ENCODE measurements around the gene IL33. TPM values are rescaled to one million over a fixed set of nuclear protein-coding genes. Genes with fewer than 3 reads are reported as not detected.

Gene IL33
- total RNA-seq, 1 experiment from 2014 or later = not detected

Other genes starting within 250 kb of the IL33 start
- 12.7 TPM for gene RANBP6, start 200.2 kb upstream of the IL33 start, total RNA-seq (2021; ENCODE audit: unreplicated experiment)
- not detected for gene TPD52L3, start 112.6 kb downstream of the IL33 start, total RNA-seq (2021; ENCODE audit: unreplicated experiment)
- gene UHRF2, start 197.4 kb downstream of the IL33 start, total RNA-seq (2021; ENCODE audit: unreplicated experiment) = 40.6 TPM

Data from HCT116 (cell line).